Cardiac septum (tissue), 1 donor: ENCODE measurements around the gene RBBP8NL. TPM values are rescaled to one million over a fixed set of nuclear protein-coding genes. Genes with fewer than 3 reads are reported as not detected.

Source experiments
- DNase-seq: peaks from one replicate; pipeline ENCODE4 v3.0.0-alpha.2; 2020; ENCODE audit warnings: low spot score
- intact Hi-C: fragments of 100-400 bp; cut with DNase I; formaldehyde crosslinking; loops from one replicate; pipeline ENCODE4 v1.14.0; 2022
- total RNA-seq: library from RNA; stranded (reverse); fragmentation: NEBNext Ultra II Directional; extraction: Animal tissue kit (Norgen Biotek cat#: 25700); gene quantifications from one replicate; pipeline ENCODE4 v1.2.1, GENCODE V29; 2021
- donor health status: DM: no; HTN: no; CAD: no.

Gene RBBP8NL
- total RNA-seq, 1 donor from 2014 or later = not detected

DNA sequence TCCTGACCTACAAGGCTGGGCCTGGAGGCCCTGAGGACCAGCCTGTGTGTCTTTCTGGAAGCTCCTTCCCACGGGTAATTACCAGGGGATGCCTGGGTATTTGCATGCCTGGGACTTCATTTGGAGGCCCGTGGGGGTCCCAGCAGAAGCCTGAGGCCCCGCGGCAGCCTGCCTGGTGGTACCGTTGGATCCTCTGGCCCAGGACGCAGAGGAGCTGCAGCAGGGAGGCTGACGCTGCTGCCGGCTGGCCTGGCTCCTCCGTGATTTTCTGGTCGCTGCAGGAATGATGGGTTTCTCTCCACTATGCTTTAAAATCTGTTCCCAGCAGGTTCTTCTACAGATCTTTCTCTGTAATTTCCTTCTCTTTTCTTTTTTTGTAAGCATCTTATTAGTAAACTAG, 26.8 kb downstream of the RBBP8NL start:
- no peak for DNase-seq
- intact Hi-C loops = loop anchor here (10.0 kb wide), 1 partner anchor 394 kb away; the partner anchor contains the start of gene MRGBP

DNA sequence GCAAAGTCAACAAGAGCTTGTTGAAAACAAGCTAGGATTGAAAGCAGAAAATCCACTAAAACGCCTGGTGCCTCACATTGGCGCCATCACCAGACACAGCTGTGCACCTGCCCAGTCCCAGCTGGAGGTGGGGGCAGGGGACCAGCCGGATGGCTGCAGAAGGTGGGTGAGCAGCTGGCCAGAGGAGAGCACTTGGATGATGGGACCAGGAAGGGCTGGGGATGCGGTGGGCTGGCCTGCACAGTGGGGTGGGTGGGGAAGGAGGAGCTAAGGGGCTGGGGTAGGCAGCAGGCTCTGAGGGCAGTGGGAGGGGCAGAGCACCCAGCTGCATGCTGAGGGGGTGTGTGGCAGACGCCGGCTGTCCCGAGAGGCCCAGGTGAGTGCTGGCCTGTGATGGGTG, 27.3 kb downstream of the RBBP8NL start:
- intact Hi-C loops = loop anchor here (10.0 kb wide), 1 partner anchor 395 kb away; the partner anchor contains the start of gene MRGBP
- DNase-seq = no peak

DNA sequence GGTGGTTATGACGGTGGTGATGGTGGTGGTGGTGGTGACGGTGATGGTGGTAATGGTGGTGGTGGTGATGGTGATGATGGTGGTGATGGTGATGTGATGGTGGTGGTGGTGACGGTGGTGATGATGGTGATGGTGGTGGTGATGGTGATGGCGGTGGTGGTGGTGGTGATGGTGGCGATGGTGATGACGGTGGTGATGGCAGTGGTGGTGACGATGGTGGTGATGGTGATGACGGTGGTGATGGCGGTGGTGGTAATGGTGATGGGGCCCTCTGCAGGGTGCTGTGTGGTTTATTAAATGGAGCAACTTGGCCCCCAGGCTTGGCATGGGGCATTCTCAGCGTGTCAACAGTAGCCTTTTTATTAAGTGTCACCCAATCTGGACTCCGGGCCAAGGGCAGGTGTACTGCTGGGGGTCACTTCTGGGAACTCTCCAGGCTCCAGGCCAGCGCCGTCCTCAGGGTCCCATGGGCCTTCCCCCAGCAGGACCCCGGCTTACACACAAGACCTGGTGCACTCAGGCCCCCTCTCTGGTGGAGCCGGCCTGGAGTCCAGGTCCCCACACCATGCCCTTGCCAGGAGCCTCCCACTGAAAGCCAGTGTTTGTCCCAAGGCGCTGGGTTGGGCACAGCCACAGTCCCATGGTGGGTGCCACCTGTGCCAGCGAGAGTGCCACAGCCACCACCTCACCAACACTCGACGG, 29.1 kb downstream of the RBBP8NL start:
- intact Hi-C loops = no loop called here
- DNase-seq = no peak

DNA sequence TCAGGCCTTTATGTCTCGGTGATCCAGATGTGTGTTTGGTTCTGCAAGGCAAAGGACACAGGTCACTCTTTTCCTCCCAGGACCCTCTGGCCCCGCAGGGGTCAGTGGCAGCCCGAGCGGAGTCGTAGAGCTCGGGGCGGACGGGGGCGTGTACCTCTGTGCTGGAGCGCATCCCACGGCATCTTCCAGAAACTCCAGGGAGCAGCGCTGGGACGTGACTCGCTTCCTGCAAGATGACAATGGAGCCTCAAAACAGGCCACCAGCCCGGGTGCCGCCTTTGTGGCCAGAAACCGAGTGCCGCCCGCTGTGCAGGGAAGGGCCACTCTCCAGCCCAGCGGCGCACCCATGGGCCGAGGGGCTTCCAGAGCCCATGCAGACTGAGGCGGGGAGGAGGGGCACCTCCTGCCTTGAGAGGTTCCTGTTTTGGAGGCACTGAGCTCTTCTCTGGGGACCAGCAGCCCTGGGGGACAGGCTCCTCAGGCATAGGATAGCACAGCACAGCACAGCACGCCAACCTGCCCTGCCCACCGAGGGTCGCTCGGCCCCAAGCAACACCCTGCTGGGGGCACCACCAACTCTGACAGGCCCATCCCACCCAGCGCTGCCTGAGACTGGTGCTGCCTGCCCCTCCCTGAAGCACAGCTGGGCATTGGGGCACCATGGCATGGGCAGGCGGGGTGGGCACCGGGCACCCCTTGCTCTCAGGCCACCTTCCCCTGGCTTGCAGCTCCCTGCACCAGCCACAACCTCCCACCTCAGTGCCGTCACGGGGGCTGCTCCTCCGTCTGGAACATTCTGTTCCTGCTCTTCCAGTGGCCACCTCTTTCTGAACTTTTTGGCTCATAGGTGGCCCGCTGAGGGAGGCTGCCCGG, 30.7 kb downstream of the RBBP8NL start:
- intact Hi-C loops = no loop called here
- DNase-seq = no peak

DNA sequence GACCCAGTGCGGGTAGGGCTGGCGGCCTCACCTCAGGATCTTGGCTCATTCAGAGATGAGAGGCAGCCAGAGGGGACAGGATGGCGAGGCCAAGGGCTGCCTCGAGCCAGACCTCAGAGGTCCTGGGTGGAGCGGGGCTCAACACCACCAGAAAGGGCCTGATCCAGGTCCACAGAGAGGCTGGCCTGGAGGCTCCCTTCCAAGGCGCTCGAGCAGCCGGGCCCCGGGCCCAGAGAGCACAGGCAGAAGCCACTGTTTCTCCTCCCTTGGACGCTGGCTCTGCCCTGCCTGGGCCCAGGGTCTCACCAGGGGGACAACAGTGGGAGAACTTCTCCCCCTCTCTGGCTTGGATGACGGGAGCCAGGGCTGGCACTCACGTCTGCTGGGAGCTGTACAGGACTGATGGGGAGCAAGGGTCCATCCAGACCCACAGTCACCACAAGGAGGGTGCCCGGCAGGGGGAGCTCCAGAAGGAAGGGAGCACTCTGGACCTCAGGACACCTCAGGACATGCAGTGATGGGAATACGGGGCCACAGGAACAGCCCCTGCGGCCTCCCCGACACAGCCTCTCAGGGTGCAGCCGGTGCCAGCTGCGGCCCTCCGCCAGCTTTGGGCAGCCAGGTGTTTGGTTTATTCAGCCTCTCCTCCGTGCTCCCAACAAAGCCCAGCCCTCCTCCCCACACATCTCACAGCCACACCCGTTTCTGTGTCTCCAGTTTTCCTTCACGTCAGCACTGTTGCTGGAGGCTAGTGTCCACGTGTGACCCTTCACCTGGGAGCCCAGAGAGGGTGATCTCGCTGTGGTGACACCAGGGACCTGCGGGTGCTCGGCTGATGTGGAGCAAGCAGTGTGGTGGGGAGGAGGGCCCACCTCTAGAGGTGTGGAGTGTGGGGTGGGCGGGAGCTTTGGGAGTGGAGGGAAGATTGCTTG, 31.8 kb downstream of the RBBP8NL start:
- DNase-seq = no peak
- intact Hi-C loops = no loop called here

DNA sequence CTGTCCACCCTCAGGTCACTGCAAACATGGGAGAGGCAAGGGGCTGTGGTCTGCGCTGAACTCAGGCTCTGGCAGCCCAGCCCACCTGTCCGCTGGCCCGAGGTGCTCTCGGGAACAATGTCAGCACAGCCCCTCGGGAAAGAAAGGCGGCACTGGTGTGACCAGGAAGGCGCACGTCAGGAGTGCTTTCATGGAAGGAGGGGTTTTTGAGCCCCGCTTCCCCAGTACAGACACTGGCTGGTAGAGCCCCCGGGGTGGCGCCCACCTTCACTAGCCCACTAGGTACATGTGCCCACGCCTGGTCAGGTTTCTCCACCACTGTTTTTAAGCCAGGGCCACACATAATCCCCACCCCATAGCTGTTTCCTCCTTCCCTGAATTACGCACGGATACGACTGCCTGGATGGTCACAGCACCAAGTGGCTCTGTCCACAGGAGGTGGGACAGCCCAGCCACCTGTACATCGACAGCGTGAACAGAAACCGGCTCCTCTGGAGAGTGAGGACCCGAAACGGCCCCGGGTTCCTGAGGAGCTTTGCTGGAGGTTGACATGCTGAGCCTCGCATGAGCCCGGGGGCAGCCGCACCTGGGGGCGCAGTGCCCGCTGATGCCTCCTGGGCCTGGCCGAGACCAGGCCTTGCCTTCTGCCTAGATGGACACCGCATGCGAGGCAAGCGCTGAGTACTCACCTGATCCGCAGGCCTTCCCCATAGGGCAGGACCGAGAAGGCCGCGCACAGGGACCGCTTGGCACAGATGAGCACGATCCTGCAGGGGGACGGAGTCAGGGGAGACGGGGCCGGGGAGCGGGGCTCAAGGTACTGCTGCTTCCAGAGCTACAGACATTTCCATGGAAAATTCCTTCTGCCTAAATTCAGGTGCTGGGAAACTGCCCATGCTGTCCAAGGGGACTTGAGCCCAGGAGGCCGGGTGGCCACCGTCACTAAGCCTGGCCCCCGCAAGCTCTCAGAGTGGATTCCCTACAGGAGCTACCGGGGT, 32.8 kb downstream of the RBBP8NL start:
- intact Hi-C loops = no loop called here

DNA sequence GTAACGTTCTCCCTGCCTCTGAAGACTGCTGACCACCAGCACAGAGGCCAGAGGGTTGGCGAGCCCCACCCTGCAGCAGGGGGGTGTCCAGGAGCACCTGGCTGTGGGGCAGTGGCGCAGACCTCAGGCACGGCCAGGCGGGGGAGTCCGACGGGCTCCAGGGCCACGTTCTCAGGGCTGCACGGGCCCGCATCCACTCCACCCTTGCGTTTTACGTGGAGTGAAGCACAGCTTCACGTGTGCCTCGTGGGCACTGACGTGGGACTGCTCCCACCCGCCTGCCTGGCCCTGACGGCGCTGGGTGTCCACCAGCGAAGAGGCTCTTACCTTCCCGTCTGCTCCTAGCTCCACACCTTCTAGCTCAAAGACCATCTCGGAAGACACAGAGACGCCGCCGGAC, 33.5 kb downstream of the RBBP8NL start:
- intact Hi-C loops = no loop called here
- DNase-seq = no peak

More for the DNA sequence above, 32.8 kb downstream of the RBBP8NL start:
- no peak for DNase-seq

DNA sequence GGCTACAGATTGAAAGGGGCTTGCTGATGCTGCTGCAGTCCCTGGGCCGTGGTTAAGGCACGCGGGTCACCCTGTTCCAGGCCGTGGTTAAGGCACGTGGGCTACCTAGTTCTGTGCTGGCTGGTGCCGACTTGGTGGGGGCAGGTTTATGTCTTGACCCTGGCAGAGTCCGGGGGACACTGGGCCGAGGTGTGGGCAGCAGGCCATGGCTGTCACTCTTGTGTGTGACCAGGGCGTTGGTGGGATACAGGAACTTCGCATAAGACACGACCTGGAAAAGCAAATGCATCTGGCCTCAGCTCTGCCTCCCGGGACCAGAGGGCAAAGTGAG, 34.0 kb downstream of the RBBP8NL start:
- intact Hi-C loops = no loop called here
- no peak for DNase-seq

DNA sequence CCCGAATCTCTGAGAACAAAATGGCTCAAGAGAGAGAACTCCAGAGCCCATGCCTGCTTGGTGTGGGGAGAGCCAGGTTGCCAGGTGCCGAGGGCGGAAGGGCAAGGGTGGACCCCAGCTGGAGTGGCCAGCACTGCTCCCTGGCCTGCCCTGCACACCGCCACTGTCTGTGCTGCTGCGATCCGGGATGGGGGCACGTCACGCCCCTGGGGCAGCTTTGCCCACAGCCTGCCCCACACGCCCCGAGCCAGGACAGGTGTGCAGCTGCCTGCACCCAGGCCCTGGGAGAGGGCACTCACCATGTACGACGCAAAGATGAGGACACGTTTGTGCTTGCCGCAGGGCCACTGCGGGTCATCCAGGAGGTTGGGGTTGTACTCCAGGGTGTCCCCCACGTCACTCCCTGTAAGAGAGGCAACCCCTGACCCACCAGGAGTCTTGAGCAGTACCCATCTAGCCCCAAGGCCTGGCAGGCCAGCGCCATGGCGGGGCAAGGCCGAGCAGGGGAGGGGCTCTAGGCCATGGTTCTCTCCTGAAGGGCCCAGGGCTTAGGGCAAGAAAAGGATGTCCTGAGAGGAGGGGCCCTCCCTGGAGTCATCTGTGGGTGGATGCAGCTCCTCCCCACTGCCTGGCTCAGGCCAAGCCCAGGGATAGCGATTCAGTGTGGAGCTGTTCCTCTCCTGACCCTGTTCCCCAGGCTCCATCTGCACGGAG, 34.6 kb downstream of the RBBP8NL start:
- no peak for DNase-seq
- intact Hi-C loops = no loop called here

DNA sequence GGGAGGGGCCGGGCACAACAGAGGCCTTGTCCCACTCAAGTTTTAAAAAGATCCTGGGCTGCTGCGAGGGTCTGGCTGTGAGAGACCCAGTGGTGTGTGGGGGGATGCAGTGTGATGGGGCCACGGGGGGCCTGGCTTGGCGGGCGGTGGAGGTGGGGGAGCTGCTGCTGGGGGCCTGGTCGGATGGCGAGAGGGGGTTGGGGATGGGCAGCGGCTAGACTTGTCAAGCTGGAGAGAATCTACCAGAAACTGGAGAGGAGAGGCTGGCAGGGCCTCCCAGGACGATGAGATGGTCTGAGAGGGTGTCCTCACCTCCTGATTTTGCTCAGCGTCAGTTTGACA, 35.3 kb downstream of the RBBP8NL start:
- intact Hi-C loops = no loop called here
- no peak for DNase-seq

DNA sequence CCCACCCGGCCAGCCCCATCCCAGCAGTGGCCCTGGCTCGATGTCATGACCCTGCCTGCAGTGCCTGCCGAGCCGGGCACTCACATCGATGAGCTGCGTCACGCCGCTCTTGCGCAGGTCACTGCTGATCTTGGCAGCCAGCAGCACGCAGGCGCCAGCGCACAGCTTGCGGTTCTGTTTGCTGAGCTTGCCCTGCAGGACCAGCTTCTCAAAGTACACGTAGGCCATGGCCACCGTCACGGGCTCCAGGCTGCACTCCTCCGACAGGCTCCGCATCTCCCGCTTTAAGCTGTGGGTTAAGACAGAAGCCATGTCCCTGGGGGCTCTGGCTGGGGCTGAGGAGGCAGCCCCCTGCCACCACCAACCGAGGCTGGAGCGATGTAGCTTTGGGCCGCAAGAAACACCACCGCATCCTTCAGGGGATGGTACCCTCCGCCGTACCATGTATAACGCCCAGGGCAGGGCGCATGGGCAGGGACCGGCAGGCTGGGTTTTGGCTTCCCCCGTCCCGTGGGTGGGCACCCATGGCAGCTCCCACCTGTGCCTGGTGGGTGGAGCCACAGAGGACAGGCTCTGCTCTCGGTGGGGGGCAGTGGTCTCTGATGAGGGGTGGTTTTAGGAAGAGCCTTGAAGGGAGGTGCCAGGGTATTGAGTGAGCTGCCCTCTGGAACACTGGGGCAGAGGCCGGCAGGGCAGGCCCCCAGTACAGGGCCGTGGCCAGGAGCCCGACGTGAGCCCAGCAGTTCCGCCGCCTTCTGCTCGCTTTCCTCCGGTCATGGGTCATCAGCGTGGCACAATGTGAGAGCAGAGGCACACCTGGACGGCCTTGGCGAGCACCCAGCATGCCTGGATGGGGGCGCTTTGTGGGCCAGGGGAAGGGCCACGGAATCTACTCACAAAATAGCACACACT, 35.9 kb downstream of the RBBP8NL start:
- no peak for DNase-seq
- intact Hi-C loops = no loop called here

DNA sequence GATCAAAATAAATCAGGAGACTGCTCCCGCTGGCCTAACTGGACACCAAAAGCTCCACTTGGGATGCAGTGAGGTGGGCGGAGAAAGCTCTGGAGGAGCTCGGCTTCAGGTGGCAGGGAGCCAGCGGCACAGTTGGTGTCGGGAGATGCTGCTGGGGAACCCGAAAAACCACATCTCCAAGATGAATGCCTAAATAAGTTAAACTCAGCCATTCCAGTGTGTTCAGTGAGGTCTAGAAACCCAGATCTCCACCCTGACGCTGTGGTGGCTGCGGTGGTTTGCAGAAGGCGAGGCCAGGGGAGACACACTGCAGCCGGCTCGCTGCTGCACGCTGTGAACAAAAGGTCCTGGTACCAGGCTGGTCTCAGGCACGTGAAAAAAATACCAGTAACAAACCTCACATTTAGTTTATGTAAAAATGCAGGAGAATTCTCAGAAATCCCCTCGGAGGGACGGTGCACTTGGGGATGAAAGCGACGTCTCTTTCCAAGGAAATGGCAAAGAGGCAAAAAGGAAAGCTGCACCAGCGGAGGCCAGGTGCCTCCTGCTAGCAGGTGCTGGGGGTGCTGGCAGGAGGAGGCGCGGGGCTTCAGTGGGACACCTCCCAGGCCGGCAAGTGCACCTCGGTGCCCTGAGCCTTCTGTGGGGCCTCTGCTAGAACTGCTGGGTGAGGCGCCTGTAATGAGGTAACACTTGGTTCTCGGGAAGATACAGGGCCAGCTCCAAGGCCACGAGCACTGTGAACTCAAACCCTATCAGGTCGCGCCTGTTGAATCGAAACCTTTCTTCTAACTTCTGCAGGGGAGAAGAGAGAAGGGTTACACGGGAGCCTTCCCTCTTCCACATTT, 36.8 kb downstream of the RBBP8NL start:
- intact Hi-C loops = no loop called here
- no peak for DNase-seq

DNA sequence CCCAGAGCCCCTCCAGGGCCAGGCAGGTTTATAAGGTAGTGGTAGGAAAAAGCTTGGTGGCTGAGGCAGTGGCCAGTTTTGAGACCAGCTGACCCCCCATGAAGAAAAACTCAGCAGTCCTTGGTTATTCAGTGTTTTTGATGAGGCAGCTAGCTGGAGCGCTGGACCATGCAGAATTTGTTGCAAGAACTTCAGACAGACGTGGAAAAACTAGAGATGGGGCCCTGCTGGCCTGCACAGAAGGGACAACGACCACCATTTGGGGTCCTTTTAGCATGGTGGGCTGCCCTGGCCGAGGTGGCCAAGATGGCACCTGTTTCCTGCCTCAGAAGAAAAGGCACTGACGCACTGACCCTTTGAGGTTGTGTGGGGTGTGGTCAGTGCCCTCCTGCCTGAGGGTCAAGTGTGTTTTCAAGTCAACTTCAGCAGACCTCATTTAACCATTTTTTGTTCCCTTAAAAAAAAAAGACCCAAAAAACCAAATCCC, 37.7 kb downstream of the RBBP8NL start:
- intact Hi-C loops = loop anchor here (5.0 to 10.0 kb wide), 2 partner anchors 207 to 365 kb away; partner anchors contain the start of gene MTG2
- no peak for DNase-seq

DNA sequence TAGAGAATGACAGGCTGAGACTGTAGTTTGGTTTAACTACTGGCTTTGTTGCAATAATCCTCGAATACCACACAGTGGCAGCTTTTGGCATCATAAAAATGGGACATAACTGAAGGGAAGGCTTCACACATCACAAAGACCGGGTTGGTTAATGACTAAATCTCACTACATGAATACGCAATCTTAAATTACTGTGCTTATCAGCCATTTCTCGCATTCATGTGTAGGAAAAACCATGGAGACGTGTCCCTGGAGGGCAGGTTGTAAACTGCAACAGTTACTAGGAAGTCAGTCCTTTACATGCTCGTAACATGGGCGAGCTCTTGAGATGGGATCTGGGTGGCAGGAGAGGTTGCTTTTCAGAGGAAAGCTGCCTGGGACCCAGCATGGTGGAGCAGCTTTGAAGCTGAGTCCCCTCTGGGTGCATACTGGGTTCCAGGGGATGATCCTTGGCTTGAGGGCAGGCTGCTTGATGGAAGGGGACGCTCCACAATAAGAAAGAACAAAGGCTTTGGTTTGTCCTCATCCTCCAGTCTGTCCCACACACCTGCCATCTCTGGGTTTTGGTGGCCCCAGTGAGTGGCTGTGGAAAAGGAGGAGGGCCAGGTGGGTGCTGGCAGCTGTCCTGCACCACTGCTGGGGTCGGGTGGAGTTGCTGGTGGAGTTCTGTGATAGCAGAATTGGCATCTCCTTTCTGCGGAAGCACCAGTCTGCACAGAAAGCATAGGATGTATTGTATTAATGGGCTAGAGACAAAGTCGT, 38.3 kb downstream of the RBBP8NL start:
- DNase-seq = no peak
- intact Hi-C loops = loop anchor here (5.0 to 10.0 kb wide), 2 partner anchors 207 to 364 kb away; partner anchors contain the start of gene MTG2

DNA sequence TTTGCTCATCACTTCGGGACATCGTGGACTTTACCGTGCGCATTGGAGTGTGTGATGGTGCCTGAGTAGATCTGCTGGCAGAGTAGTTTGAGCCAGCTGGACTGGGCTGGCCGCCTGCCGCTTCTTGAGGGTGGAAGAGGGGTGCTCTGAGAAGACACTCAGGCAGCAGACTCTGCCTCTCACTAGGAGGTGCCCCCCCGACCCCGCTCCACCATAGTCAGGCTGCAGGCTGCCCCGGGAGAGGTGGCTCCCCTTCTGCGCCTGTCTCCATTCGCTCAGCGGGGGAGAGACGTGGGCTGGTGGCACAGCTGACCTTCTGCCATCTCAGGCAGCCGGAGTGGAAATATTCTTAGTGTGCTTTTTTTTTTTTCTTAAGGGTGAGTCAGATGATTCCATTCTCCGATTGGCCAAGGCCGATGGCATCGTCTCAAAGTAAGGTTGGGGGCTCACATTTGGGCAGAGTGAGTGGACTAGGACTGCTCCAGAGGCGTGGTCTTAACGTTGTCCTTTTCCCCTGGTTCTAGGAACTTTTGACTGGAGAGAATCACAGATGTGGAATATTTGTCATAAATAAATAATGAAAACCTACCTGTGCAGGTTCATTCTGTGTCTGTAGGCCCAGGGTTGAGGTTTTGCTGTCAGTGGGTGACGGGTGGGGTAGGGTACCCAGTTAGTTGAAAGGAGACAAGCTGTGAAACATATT, 39.3 kb downstream of the RBBP8NL start:
- no peak for DNase-seq
- intact Hi-C loops = loop anchor here (5.0 to 10.0 kb wide), 2 partner anchors 206 to 363 kb away; partner anchors contain the start of gene MTG2
